ENCODE measurements around the gene SLC9A9. TPM values are rescaled to one million over a fixed set of nuclear protein-coding genes. Genes with fewer than 3 reads are reported as not detected.

The SLC9A9 gene
- total and polyA plus RNA-seq, 2 of the 8 experiments (the other 6 are each of a cell fraction or from before 2014, with no cell fraction given): 0.48 to 1.1 TPM

GRCh38 chr3:143503325-143503885, 344.9 kb downstream of the SLC9A9 start:
- Histone ChIP-seq H3K9me3 (ENCODE audit: insufficient read depth in 2 of 2, low read depth in 1 of 2, low read length in 1 of 2) (no peaks in the 10 kb centered on the region), H3K4ac (replicated peaks; ENCODE audit: insufficient read length, low read depth, low read length) (no peak overlapping the region), H3K27me3 (replicated peaks in 1 of 4; ENCODE audit: control insufficient read depth in 3 of 4, extremely low read depth in 1 of 4, insufficient read depth in 3 of 4, low read length in 3 of 4) (no peaks in the 10 kb centered on the region), H3K9ac (replicated peaks in 1 of 4; ENCODE audit: extremely low read depth in 1 of 4, low read depth in 3 of 4, low read length in 3 of 4) (peak overlapping the region in 1 of 4 experiments; percentile 11; a peak in 1 of 7 replicates), H3K4me3 (ENCODE audit: extremely low read depth in 1 of 4, insufficient read depth in 2 of 4, low read depth in 3 of 4, low read length in 4 of 4) (no peak overlapping the region), H2BK15ac (ENCODE audit: low read length) (no peak overlapping the region), H2AK5ac (ENCODE audit: low read depth, low read length) (no peak overlapping the region), H3K56ac (replicated peaks; ENCODE audit: insufficient read length, low read depth, low read length) (no peak overlapping the region), H3K79me2 (ENCODE audit: control insufficient read depth in 1 of 2, insufficient read depth in 2 of 2, low read length in 2 of 2) (no peaks in the 10 kb centered on the region), H3K36me3 (ENCODE audit: control insufficient read depth in 2 of 4, insufficient read depth in 4 of 4, low read length in 3 of 4) (no peaks in the 10 kb centered on the region; a peak in 1 of 8 replicates), H4K91ac (replicated peaks; ENCODE audit: insufficient read length, low read length) (no peak overlapping the region), H3K23ac (ENCODE audit: insufficient read length) (no peak overlapping the region), H2AFZ (ENCODE audit: low read length) (no peak overlapping the region), H4K20me1 (replicated peaks in 1 of 2; ENCODE audit: control insufficient read depth in 1 of 2, insufficient read depth in 2 of 2, low read length in 2 of 2) (no peaks in the 10 kb centered on the region), H2BK12ac (ENCODE audit: low read depth, low read length) (0 out of 2 replicates have a peak overlapping the region, but pooled peaks have one; percentile 43), H4K8ac (ENCODE audit: extremely low read depth, insufficient read depth, low read length) (no peak overlapping the region), H3K27ac (ENCODE audit: low read depth, low read length) (no peak overlapping the region), H2BK5ac (ENCODE audit: low read depth, low read length) (no peak overlapping the region), H4K5ac (ENCODE audit: insufficient read length, low read depth, low read length) (no peak overlapping the region), H3K79me1 (ENCODE audit: low read depth, low read length) (no peaks in the 10 kb centered on the region), H3K4me1 (replicated peaks in 1 of 4; ENCODE audit: control insufficient read depth in 3 of 4, insufficient read depth in 4 of 4, low read length in 3 of 4) (no peaks in the 10 kb centered on the region), H3K14ac (ENCODE audit: insufficient read length) (no peak overlapping the region), H2BK120ac (replicated peaks; ENCODE audit: low read depth, low read length) (no peak overlapping the region), H3K4me2 (ENCODE audit: insufficient read depth in 1 of 2, low read depth in 2 of 2, low read length in 2 of 2) (no peak overlapping the region), H2BK20ac (ENCODE audit: low read length) (no peak overlapping the region), H3K18ac (ENCODE audit: extremely low read depth, low read length) (no peak overlapping the region), H3K23me2 (ENCODE audit: low read depth, low read length) (no peaks in the 10 kb centered on the region)
- no peak for TF ChIP-seq SP4 (IDR thresholded peaks at IDR 0.05; ENCODE audit: low read length)
- TF ChIP-seq ATF3 (IDR thresholded peaks at IDR 0.05; ENCODE audit: insufficient read depth, low read depth, low read length): no peak
- no peak for TF ChIP-seq TCF12 (IDR thresholded peaks at IDR 0.05; ENCODE audit: low read depth, low read length)
- no peak for TF ChIP-seq MAFK (IDR thresholded peaks at IDR 0.05; ENCODE audit: low read depth, low read length)
- TF ChIP-seq MAX (IDR thresholded peaks at IDR 0.05): no peak
- no peak for TF ChIP-seq RFX5 (IDR thresholded peaks at IDR 0.05; ENCODE audit: borderline replicate concordance, low read depth, low read length)
- 94% methylated on average over 4 of the region's 4 CpGs; no CpG with 5 or more reads in 1 of the 2 experiments for WGBS, 2 experiments (ENCODE audit: extremely low coverage in 1 of 2, insufficient coverage in 1 of 2, insufficient read length in 1 of 2, insufficient replicate concordance in 2 of 2, low coverage in 1 of 2, low lambda C conversion rate in 2 of 2, missing lambda C conversion rate in 1 of 2)
- no peak for FAIRE-seq
- CTCF ChIA-PET (ENCODE audit: partially characterized antibody): no interaction called here
- no peak for DNase-seq (ENCODE audit: low read depth in 1 of 2, low spot score in 2 of 2)
- POLR2A ChIA-PET (ENCODE audit: partially characterized antibody): no interaction called here
